GM10266 (cell line): ENCODE data around the gene NDOR1.

Source experiments
- DNase-seq: peaks from one replicate; pipeline ENCODE4 v3.0.0; 2012; ENCODE audit errors: extremely low spot score
- TF ChIP-seq, protein P1 (sequence below): IDR thresholded peaks from 2 replicates; pipeline ENCODE4 v1.5.1; 2012; ENCODE audit warnings: mild to moderate bottlenecking, low read depth; ENCODE audit not compliant: control insufficient read depth, insufficient read depth; ENCODE audit errors: missing control alignments

Gene NDOR1

DNA sequence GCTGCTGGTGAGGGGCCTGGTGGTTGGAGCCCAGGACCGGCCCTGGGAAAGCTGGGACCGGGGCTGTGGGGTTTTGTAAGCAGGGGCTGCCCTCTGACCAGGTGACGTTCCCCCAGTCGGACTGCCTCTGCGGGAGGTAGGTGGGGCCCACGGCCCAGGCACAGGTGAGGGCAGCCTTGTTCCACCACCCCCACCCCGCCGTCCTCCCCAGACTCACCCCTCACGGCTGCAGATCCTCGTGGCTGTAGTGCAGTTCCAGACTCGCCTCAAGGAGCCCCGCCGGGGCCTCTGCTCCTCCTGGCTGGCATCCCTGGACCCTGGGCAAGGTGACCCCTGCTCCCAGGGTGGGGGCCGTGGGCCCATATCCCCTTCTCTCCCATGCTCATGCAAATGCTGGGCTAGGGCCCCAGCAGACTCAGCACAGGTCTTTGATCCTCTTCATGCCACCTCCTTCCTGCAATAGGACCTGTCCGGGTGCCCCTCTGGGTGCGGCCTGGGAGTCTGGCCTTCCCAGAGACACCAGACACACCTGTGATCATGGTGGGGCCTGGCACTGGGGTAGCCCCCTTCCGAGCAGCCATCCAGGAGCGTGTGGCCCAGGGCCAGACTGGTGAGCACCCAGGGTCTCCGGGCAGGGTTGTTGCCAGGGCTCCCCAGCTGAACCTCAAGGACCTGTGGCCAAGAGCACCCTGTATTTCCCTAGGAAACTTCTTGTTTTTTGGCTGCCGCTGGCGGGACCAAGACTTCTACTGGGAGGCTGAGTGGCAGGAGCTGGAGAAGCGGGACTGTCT lies 9.9 kb downstream of the NDOR1 start:
- no peak for DNase-seq
- TF ChIP-seq, protein P1, sequence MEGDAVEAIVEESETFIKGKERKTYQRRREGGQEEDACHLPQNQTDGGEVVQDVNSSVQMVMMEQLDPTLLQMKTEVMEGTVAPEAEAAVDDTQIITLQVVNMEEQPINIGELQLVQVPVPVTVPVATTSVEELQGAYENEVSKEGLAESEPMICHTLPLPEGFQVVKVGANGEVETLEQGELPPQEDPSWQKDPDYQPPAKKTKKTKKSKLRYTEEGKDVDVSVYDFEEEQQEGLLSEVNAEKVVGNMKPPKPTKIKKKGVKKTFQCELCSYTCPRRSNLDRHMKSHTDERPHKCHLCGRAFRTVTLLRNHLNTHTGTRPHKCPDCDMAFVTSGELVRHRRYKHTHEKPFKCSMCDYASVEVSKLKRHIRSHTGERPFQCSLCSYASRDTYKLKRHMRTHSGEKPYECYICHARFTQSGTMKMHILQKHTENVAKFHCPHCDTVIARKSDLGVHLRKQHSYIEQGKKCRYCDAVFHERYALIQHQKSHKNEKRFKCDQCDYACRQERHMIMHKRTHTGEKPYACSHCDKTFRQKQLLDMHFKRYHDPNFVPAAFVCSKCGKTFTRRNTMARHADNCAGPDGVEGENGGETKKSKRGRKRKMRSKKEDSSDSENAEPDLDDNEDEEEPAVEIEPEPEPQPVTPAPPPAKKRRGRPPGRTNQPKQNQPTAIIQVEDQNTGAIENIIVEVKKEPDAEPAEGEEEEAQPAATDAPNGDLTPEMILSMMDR, result no peak

DNA sequence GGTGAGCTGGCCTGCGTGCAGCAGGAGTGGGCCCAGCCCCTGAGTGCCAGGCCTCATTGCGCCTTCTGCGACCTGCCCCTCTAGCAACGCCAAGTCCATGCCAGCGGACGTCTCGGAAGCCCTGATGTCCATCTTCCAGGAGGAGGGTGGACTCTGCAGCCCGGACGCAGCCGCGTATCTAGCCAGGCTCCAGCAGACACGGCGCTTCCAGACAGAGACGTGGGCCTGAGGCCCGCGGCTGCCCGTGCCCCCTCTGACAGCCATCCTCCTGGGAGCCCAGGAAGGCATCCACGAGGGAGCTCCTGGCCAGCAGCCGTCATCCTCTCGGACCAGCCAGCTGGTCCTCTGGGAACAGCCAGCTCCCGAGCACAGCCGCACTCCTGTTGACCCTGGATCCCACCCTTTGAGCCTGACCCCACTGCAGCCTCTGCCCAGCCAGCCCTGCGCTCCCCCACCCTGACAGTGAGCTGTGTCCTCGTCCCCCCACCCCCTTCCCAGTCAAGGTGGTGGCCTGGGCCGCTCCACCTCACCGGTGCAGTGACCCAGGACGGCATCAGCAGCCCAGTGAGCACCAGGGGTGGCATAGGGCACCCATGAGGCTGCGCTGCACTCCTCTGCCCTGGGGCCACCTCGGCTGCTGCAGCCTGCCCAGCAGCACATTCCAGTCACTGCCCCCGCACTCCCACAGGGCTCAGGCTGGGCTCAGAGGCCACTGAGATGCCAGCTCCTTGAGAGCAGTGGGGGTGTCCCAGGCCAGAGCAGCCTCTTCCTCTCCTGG lies 10.9 kb downstream of the NDOR1 start:
- no peak for DNase-seq
- TF ChIP-seq, protein P1, result no peak

DNA sequence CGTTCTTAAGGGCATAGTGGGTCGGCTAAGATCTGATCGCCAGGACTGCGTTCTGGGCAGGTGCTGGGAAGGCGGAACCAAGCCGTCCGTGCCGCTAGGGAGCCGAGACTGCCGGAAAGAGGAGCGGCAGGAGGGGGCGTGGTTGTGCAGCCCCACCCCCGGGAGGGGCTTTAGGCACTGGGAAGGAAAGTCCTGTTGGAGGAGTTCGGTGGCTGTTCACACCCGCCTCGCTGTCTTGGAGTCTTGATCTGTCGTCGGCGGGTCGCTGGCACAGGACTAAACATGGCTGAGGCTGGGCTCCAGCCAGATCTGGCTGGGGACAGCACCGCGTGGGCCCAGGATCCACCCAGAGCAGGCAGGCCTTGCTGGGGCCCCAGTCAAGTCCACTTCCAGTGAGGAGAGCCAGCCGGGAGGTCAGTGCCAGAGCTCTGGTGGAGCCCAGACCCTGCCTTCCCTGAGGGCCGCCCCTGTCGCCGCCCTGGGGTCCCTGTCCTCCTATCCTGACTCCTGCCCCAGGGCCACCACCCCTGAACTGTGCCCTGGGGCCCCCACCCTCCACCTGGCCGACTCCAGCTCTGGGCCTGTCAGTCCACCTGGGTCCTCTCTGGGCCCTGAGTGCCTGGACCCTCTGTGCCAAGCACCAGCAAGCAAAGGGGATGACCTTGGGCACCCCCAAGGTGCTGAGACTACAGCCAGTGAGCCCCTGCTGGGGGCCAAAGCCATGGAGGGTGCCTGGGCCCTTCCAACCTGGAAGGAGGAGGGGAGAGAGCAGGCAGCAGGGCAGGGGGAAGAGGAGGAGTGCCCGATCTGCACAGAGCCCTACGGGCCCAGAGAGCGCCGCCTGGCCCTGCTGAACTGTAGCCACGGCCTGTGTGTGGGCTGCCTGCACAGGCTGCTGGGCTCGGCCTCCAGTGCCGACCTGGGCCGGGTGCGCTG lies 12.0 kb downstream of the NDOR1 start:
- no peak for DNase-seq
- TF ChIP-seq, protein P1, result no peak

DNA sequence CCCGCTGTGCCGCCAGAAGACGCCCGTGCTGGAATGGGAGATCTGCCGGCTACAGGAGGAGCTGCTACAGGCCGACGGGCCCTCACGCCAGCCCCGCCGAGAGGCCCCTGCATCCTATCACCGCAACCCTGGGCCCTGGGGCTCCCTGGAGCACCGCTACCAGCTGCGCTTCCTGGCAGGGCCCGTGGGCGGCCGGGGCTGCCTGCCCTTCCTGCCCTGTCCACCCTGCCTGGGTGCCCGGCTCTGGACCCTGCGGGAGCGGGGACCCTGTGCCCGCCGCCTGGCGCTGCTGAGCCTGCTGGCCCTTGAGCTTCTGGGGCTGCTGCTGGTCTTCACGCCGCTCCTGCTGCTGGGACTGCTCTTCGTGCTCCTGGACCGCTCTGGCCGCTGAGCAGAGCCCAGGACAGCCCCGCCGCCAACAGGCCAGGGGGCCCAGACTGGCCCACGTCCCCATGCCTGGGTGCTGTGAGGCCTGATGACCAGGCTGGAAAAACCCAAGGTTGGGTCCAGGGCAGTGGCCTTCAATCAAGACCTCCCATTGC lies 12.8 kb downstream of the NDOR1 start:
- DNase-seq, result no peak

DNA sequence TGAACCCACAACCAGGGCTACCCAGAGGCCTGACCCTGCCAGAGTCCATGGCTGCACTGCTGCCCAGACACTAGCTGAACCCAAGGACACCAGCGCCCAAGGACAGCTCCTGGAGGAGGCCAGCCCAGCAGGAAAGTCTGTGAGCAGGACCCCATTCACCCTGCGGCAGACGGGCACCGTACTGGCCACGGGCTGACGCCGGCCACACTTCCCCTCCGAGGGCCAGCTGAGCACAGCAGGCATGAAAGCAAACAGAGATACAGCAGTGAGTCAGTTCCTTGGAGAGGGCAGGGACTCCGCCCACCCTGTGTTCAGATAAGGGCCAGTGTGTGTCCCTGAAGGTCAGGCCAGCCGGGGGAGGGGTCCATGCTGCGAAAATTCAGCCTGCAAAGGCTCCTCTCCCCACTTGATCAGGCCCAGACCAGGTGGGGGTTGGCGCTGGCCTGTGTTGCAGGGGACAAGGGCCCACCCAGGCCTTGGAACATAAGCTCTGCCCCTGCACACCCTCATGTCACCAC lies 13.3 kb downstream of the NDOR1 start:
- no peak for DNase-seq
- TF ChIP-seq, protein P1, result no peak

More for the DNA sequence above, 12.8 kb downstream of the NDOR1 start:
- TF ChIP-seq, protein P1, result no peak

DNA sequence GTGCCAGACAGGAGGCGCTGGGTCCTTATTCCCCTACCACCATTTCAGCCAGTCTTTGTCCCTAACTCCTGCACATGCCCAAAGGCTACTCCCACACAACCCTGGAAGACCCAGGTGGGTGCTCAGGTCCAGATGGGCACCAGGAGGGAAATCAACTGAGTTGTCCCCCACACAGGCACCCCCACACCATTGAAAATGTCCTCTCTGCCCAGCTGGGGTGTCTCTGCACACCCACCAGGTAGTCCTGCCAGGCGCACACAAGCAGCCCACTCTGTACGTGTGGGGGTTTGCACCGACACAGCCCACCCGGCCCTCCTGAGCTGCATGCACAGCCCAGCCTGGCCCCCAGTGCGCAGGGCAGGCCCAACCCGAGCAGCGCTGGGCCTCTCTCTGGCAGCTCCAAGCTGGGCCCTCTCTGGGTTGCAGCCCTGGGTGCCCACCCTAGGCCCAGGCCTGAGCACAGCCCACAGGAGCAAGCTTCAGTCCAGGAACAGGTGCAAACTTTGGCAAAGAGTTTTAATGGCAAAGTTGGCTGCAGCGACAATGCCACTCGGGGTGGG lies 14.3 kb downstream of the NDOR1 start:
- TF ChIP-seq, protein P1, result no peak
- no peak for DNase-seq
